IMR-90 (cell line): ENCODE data around the gene ZNF618.

Source experiments
- BHLHE40 ChIP-seq: fragments of 150-350 bp; IDR thresholded peaks from 2 replicates; pipeline ENCODE4 v1.6.1; 2016; ENCODE audit warnings: mild to moderate bottlenecking, low read depth, low read length
- CHD1 ChIP-seq: IDR thresholded peaks from 2 replicates; pipeline ENCODE4 v1.6.1; 2012; ENCODE audit warnings: low read depth, low read length, improper control_type of control experiment
- MAZ ChIP-seq: IDR thresholded peaks from 2 replicates; pipeline ENCODE4 v1.6.1; 2012; ENCODE audit warnings: low read depth, mild to moderate bottlenecking, low read length, improper control_type of control experiment, moderate library complexity, borderline replicate concordance
- POLR2A ChIP-seq: IDR thresholded peaks from 2 replicates; pipeline ENCODE4 v1.6.1; 2012; ENCODE audit warnings: mild to moderate bottlenecking, low read depth, low read length
- RAD21 ChIP-seq: IDR thresholded peaks from 2 replicates; pipeline ENCODE4 v1.6.1; 2012; ENCODE audit warnings: low read length, improper control_type of control experiment
- RCOR1 ChIP-seq: IDR thresholded peaks from 2 replicates; pipeline ENCODE4 v1.6.1; 2012; ENCODE audit warnings: mild to moderate bottlenecking, low read length, improper control_type of control experiment; ENCODE audit not compliant: insufficient replicate concordance
- SMC3 ChIP-seq: fragments of 150-350 bp; IDR thresholded peaks from 2 replicates; pipeline ENCODE4 v1.6.1; 2016; ENCODE audit warnings: low read depth, mild to moderate bottlenecking, antibody characterized with exemption, low read length, moderate library complexity
- TF ChIP-seq, protein P1 (sequence below): conservative IDR thresholded peaks from 2 replicates; pipeline ENCODE4 v1.5.1; 2012; ENCODE audit warnings: mild to moderate bottlenecking, low read depth, low read length, improper control_type of control experiment

DNA sequence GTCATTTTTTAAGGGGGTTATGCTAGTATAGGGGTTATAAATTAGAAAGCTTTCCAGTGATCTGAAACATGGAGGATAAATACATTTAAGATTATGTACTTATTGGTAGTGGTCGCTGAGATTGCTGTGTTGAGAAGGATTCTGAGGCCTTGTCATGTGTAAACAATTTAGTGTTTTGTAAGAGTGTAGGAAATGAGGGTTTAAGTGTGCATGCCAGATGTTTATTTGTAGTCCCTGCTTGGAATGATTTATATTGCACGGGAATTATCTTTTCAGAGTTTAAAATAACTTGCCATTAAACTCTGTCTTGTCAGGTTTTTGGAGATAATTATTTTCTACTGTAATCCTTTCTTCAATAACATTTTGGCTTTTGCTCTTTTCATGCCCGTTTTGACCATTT lies 19.4 kb downstream of the ZNF618 start:
- TF ChIP-seq, protein P1, sequence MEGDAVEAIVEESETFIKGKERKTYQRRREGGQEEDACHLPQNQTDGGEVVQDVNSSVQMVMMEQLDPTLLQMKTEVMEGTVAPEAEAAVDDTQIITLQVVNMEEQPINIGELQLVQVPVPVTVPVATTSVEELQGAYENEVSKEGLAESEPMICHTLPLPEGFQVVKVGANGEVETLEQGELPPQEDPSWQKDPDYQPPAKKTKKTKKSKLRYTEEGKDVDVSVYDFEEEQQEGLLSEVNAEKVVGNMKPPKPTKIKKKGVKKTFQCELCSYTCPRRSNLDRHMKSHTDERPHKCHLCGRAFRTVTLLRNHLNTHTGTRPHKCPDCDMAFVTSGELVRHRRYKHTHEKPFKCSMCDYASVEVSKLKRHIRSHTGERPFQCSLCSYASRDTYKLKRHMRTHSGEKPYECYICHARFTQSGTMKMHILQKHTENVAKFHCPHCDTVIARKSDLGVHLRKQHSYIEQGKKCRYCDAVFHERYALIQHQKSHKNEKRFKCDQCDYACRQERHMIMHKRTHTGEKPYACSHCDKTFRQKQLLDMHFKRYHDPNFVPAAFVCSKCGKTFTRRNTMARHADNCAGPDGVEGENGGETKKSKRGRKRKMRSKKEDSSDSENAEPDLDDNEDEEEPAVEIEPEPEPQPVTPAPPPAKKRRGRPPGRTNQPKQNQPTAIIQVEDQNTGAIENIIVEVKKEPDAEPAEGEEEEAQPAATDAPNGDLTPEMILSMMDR = no peak
- TF ChIP-seq POLR2A = no peak
- TF ChIP-seq BHLHE40 = no peak
- TF ChIP-seq CHD1 = no peak
- TF ChIP-seq RAD21 = no peak
- no peak for TF ChIP-seq RCOR1
- TF ChIP-seq SMC3 = no peak
- no peak for TF ChIP-seq MAZ
